DND-41 (cell line): ENCODE measurements around the gene CNTN5.

Source experiments
- EZH2 ChIP-seq: IDR thresholded peaks from 3 replicates; pipeline ENCODE4 v1.6.1; 2012; ENCODE audit warnings: borderline replicate concordance, low read depth, mild to moderate bottlenecking, moderate library complexity, low read length, inconsistent platforms; ENCODE audit not compliant: severe bottlenecking
- TF ChIP-seq, protein P1 (sequence below): IDR thresholded peaks from 2 replicates; pipeline ENCODE4 v1.5.1; 2012; ENCODE audit warnings: borderline replicate concordance, low read length, moderate library complexity, mild to moderate bottlenecking; ENCODE audit not compliant: poor library complexity, severe bottlenecking; ENCODE audit errors: extremely low read depth

DNA sequence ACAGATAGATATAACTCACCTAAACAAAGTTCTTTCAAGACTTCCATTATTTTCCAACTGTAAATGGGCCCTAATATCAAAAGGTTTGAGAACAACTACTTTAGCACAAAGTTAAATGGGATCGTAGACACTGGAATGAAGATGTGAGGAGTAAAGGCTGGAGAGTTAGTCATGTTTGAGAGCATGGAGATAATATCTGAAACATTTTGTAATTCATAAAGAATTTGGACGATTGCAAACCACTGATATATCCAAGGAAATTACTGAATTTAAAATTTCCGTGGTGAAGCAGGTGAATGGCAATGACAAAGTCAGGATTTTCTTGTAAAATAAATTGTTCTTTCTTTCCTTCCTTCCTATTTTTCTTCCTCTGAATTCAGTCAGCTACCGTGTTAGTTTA lies 564.9 kb downstream of the CNTN5 start:
- TF ChIP-seq, protein P1, sequence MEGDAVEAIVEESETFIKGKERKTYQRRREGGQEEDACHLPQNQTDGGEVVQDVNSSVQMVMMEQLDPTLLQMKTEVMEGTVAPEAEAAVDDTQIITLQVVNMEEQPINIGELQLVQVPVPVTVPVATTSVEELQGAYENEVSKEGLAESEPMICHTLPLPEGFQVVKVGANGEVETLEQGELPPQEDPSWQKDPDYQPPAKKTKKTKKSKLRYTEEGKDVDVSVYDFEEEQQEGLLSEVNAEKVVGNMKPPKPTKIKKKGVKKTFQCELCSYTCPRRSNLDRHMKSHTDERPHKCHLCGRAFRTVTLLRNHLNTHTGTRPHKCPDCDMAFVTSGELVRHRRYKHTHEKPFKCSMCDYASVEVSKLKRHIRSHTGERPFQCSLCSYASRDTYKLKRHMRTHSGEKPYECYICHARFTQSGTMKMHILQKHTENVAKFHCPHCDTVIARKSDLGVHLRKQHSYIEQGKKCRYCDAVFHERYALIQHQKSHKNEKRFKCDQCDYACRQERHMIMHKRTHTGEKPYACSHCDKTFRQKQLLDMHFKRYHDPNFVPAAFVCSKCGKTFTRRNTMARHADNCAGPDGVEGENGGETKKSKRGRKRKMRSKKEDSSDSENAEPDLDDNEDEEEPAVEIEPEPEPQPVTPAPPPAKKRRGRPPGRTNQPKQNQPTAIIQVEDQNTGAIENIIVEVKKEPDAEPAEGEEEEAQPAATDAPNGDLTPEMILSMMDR: no peak
- TF ChIP-seq EZH2: no peak
